Adipocyte (in vitro differentiated cells): Measurements from ENCODE around the gene ARID4A.
A peak's percentile ranks its signal among the peaks of the same experiment; 100 is the strongest.

Experiments
- DNase-seq: peaks from one replicate; pipeline ENCODE4 v3.0.0-alpha.2; 2015; ENCODE audit warnings: low read depth
- H3K27me3 ChIP-seq: replicated peaks from 2 replicates; pipeline ENCODE4 v1.7.0; 2013; ENCODE audit warnings: mild to moderate bottlenecking, low read length, moderate library complexity; ENCODE audit not compliant: control insufficient read depth, insufficient read depth
- H3K36me3 ChIP-seq: 2 replicates; pipeline ENCODE4 v1.7.0; 2013; ENCODE audit warnings: low read length, mild to moderate bottlenecking, moderate library complexity; ENCODE audit not compliant: control insufficient read depth, insufficient read depth, severe bottlenecking
- H3K4me1 ChIP-seq: 2 replicates; pipeline ENCODE4 v1.7.0; 2013; ENCODE audit warnings: mild to moderate bottlenecking, low read length, moderate library complexity; ENCODE audit not compliant: control insufficient read depth, insufficient read depth
- H3K4me3 ChIP-seq: 2 replicates; pipeline ENCODE4 v1.7.0; 2013; ENCODE audit warnings: mild to moderate bottlenecking, low read length, moderate library complexity
- H3K9ac ChIP-seq: 2 replicates; pipeline ENCODE4 v1.7.0; 2013; ENCODE audit warnings: mild to moderate bottlenecking, low read length, moderate library complexity
- H3K9me3 ChIP-seq: 2 replicates; pipeline ENCODE4 v1.7.0; 2013; ENCODE audit warnings: mild to moderate bottlenecking, low read length, moderate library complexity; ENCODE audit not compliant: control insufficient read depth

The ARID4A gene

GRCh38 chr14:58368956-58369355 lies 70.6 kb downstream of the ARID4A start:
- no peak overlapping the region for H3K9ac ChIP-seq
- peaks cover 3% of the 10 kb centered on the region for H3K4me1 ChIP-seq
- H3K9me3 ChIP-seq, result no peaks in the 10 kb centered on the region
- peak; percentile 3 for DNase-seq
- no peak overlapping the region for H3K4me3 ChIP-seq
- peaks cover 79% of the 10 kb centered on the region for H3K36me3 ChIP-seq
- no peaks in the 10 kb centered on the region for H3K27me3 ChIP-seq

- H3K9me3 ChIP-seq, result no peaks in the 10 kb centered on the region
- peaks cover 4% of the 10 kb centered on the region for H3K4me1 ChIP-seq
- H3K4me3 ChIP-seq, result no peak overlapping the region
- no peak for DNase-seq
- peaks cover 45% of the 10 kb centered on the region for H3K36me3 ChIP-seq
- H3K9ac ChIP-seq, result no peak overlapping the region
- H3K27me3 ChIP-seq, result no peaks in the 10 kb centered on the region
Measured at GRCh38 chr14:58376791-58377190, 78.4 kb downstream of the ARID4A start.

GRCh38 chr14:58390830-58391229 lies 92.5 kb downstream of the ARID4A start:
- Histone ChIP-seq H3K36me3 (no peaks in the 10 kb centered on the region), H3K27me3 (no peaks in the 10 kb centered on the region), H3K9me3 (no peaks in the 10 kb centered on the region), H3K4me3 (no peak overlapping the region), H3K4me1 (peaks cover 3% of the 10 kb centered on the region), H3K9ac (no peak overlapping the region)
- DNase-seq, result no peak

- peak overlapping the region; percentile 79 for H3K4me3 ChIP-seq
Measured at GRCh38 chr14:58395562-58395811, 97.1 kb downstream of the ARID4A start.

GRCh38 chr14:58395812-58396788 lies 97.7 kb downstream of the ARID4A start, which contains the start of gene TOMM20L:
TSS of gene TOMM20L (plus strand) at chr14:58395930. CDS start at chr14:58395958, 28 bp downstream.
- Histone ChIP-seq H3K9me3 (no peaks in the 10 kb centered on the region), H3K4me1 (peaks cover 3% of the 10 kb centered on the region), H3K27me3 (no peaks in the 10 kb centered on the region), H3K36me3 (no peaks in the 10 kb centered on the region), H3K4me3 (peak within 1 kb of the TSS; percentile 79), H3K9ac (peak within 1 kb of the TSS; percentile 80)
- DNase-seq, result peak; percentile 83

More at GRCh38 chr14:58395562-58395811, 97.1 kb downstream of the ARID4A start:
- Histone ChIP-seq H3K9me3 (no peaks in the 10 kb centered on the region), H3K4me1 (peaks cover 3% of the 10 kb centered on the region), H3K9ac (peak overlapping the region; percentile 80), H3K27me3 (no peaks in the 10 kb centered on the region), H3K36me3 (no peaks in the 10 kb centered on the region)
- DNase-seq, result no peak

GRCh38 chr14:58397156-58397555 lies 98.8 kb downstream of the ARID4A start:
- H3K36me3 ChIP-seq, result no peaks in the 10 kb centered on the region
- no peaks in the 10 kb centered on the region for H3K9me3 ChIP-seq
- no peaks in the 10 kb centered on the region for H3K27me3 ChIP-seq
- no peak overlapping the region for H3K4me3 ChIP-seq
- no peak for DNase-seq
- H3K4me1 ChIP-seq, result peaks cover 3% of the 10 kb centered on the region
- no peak overlapping the region for H3K9ac ChIP-seq

- no peak overlapping the region for H3K9ac ChIP-seq
- DNase-seq, result no peak
- H3K9me3 ChIP-seq, result no peaks in the 10 kb centered on the region
- no peaks in the 10 kb centered on the region for H3K27me3 ChIP-seq
- no peaks in the 10 kb centered on the region for H3K36me3 ChIP-seq
- peaks cover 3% of the 10 kb centered on the region for H3K4me1 ChIP-seq
- no peak overlapping the region for H3K4me3 ChIP-seq
Measured at GRCh38 chr14:58398495-58398894, 100.1 kb downstream of the ARID4A start.

GRCh38 chr14:58398895-58399294 lies 100.5 kb downstream of the ARID4A start:
- H3K9ac ChIP-seq, result no peak overlapping the region
- no peaks in the 10 kb centered on the region for H3K36me3 ChIP-seq
- no peaks in the 10 kb centered on the region for H3K9me3 ChIP-seq
- peaks cover 3% of the 10 kb centered on the region for H3K4me1 ChIP-seq
- no peak for DNase-seq
- no peaks in the 10 kb centered on the region for H3K27me3 ChIP-seq
- H3K4me3 ChIP-seq, result no peak overlapping the region

GRCh38 chr14:58401587-58401986 lies 103.2 kb downstream of the ARID4A start:
- no peaks in the 10 kb centered on the region for H3K4me1 ChIP-seq
- no peak for DNase-seq
- H3K4me3 ChIP-seq, result no peak overlapping the region
- no peak overlapping the region for H3K9ac ChIP-seq
- no peaks in the 10 kb centered on the region for H3K27me3 ChIP-seq
- H3K9me3 ChIP-seq, result no peaks in the 10 kb centered on the region
- no peaks in the 10 kb centered on the region for H3K36me3 ChIP-seq

GRCh38 chr14:58408681-58409215 lies 110.4 kb downstream of the ARID4A start:
- H3K4me1 ChIP-seq, result no peaks in the 10 kb centered on the region
- peaks cover 57% of the 10 kb centered on the region for H3K36me3 ChIP-seq
- DNase-seq, result no peak

GRCh38 chr14:58414845-58415244 lies 116.5 kb downstream of the ARID4A start:
- Histone ChIP-seq H3K27me3 (no peaks in the 10 kb centered on the region), H3K9ac (no peak overlapping the region), H3K4me3 (no peak overlapping the region), H3K9me3 (no peaks in the 10 kb centered on the region), H3K36me3 (peaks cover 80% of the 10 kb centered on the region), H3K4me1 (no peaks in the 10 kb centered on the region)
- no peak for DNase-seq

More at GRCh38 chr14:58408681-58409215, 110.4 kb downstream of the ARID4A start:
- no peak overlapping the region for H3K9ac ChIP-seq
- H3K9me3 ChIP-seq, result no peaks in the 10 kb centered on the region
- no peak overlapping the region for H3K4me3 ChIP-seq
- no peaks in the 10 kb centered on the region for H3K27me3 ChIP-seq
